Measurements from ENCODE around the gene KSR2.

The KSR2 gene

GRCh38 chr12:117437516-117438255 is 531.1 kb downstream of the KSR2 start:
- DNase-seq = no peak

- DNase-seq = no peak
These were observed 534.9 kb downstream of the KSR2 start for GRCh38 chr12:117433878-117434277.

- no peak for DNase-seq
These were observed 538.5 kb downstream of the KSR2 start for GRCh38 chr12:117430246-117430645.

GRCh38 chr12:117427211-117427610 is 541.6 kb downstream of the KSR2 start:
- no peak for DNase-seq

GRCh38 chr12:117421987-117422386 is 546.8 kb downstream of the KSR2 start:
- no peak for DNase-seq

GRCh38 chr12:117421068-117421752 is 547.6 kb downstream of the KSR2 start:
- no peak for DNase-seq

GRCh38 chr12:117417004-117417403 is 551.8 kb downstream of the KSR2 start:
- DNase-seq = no peak

GRCh38 chr12:117412465-117413188 is 556.2 kb downstream of the KSR2 start:
- no peak for DNase-seq

GRCh38 chr12:117409286-117409685 is 559.5 kb downstream of the KSR2 start:
- no peak for DNase-seq

GRCh38 chr12:117408161-117408791 is 560.5 kb downstream of the KSR2 start:
- no peak for DNase-seq

GRCh38 chr12:117404940-117405339 is 563.9 kb downstream of the KSR2 start:
- no peak for DNase-seq

GRCh38 chr12:117404203-117404853 is 564.5 kb downstream of the KSR2 start:
- no peak for DNase-seq

- no peak for DNase-seq
These were observed 565.1 kb downstream of the KSR2 start for GRCh38 chr12:117403586-117404139.

All from NCI-H446 treated with DMSO at 0.1 percent for 48 hours (cell line).